Activated CD4-positive, alpha-beta T cell treated with anti-CD3 and anti-CD28 coated beads, Interleukin-2, amount 50 U/mL, for 1 hour (primary cell): Measurements from ENCODE around the gene KIAA0232.
"Not testable (repeated sequence)": the region's sequence is repeated elsewhere in the genome, so short reads cannot be mapped to it uniquely, and the experiment has no call there.

Source experiments
- DNase-seq: peaks from one replicate; pipeline ENCODE4 v3.0.0-alpha.2; 2020

The KIAA0232 gene

GRCh38 chr4:6782147-6782845 lies at the start of gene KIAA0232:
Gene KIAA0232, plus strand, starts transcription at chr4:6782727. Its CDS starts 41,727 bp downstream, at chr4:6824454.
- peak; percentile 86 for DNase-seq

- no peak for DNase-seq
Observed at GRCh38 chr4:6733358-6734164, 49.0 kb upstream of the KIAA0232 start.

DNA sequence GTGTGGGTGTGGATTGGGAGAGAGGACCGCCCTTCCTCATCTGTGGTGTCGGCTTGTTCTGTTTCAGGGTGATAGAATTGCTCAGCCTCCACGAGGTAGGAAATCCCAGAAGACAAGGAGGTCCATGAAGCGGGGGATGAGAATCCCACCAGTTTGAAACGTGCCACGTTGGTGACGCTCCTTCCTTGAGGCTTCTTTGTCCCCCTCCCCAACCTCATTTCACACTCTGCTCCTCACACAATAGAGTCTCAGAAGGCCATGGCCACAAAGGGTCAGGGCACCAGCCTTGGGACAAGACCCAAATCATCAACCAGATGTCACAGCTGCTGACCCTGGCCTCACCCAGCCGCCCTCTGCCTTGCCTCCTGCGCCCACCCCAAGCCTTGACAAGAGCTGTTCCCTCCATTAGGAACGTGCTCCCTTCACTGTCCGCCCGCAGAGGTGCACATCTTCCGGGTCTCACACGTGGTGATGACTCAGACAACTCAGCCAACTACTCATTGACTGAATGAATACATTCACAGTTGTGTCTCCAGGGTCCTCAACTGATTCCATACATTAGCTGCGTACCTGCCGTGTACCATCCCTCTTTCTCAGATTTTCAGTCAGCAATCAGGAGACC lies 48.3 kb upstream of the KIAA0232 start:
- no peak for DNase-seq

- DNase-seq, result no peak
Observed at GRCh38 chr4:6739920-6740319, 42.6 kb upstream of the KIAA0232 start.

- no peak for DNase-seq
Observed at GRCh38 chr4:6740347-6740746, 42.2 kb upstream of the KIAA0232 start.

DNA sequence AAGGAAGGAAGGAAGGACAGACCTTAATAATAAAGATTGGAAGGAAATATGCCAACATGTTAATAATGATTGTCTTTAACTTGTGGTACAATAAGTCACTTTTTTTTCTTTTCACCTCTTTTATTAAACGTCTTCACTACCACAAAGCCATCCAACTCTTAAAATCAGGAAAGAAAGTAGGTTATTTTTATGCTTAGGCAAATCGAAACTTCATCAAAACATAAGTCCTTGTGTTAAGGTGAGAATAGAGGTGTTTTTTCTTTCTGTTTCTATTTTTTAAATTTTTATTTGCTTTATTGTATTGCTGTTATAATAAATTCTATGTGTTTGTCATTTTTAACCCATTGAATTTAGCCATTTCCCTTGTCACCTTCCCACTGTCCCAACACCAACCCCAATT lies 40.0 kb upstream of the KIAA0232 start:
- no peak for DNase-seq

- no peak for DNase-seq
Observed at GRCh38 chr4:6742989-6743388, 39.5 kb upstream of the KIAA0232 start.

- no peak for DNase-seq
Observed at GRCh38 chr4:6746721-6747293, 35.7 kb upstream of the KIAA0232 start.

GRCh38 chr4:6747294-6748051 lies 35.1 kb upstream of the KIAA0232 start:
- no peak for DNase-seq

DNA sequence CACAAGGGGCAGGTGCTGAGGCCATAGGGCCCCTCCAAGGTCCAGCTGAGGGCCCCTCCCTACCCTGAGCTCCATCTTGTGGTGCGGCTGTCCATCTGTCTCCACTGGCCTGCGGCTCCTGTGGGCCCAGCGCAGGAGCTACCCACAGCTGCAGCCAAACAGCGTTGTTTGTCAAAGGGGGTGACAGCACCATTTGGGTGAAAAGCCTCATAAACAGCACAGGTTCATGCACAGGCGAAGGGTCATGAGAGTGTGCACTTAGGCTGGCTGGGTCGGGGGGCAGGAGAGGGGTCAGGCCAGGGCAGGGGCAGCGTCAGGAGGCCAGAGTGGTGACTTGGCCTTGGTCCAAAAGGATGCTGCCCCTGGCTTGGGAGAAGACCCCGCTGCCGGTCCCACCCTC lies 34.2 kb upstream of the KIAA0232 start:
- DNase-seq, result no peak

- no peak for DNase-seq
Observed at GRCh38 chr4:6749340-6750171, 33.0 kb upstream of the KIAA0232 start.

- no peak for DNase-seq
Observed at GRCh38 chr4:6750286-6751221, 32.0 kb upstream of the KIAA0232 start.

GRCh38 chr4:6751611-6752485 lies 30.7 kb upstream of the KIAA0232 start:
- DNase-seq, result no peak

DNA sequence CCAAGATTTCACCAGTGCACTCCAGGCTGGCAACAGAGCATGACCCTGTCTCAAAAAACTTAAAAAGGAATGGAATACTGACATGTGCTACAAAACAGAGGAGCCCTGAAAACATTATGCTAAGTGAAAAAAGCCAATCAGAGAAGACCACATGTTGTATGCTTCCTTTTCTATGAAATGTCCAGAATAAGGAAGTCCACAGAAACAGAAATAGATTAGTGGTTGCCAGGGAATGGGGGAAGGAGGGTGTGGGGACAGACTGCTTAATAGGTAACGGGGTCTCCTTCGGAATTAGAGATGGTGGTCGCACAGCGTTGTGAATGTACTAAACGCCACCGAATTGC lies 30.1 kb upstream of the KIAA0232 start:
- DNase-seq, result no peak

DNA sequence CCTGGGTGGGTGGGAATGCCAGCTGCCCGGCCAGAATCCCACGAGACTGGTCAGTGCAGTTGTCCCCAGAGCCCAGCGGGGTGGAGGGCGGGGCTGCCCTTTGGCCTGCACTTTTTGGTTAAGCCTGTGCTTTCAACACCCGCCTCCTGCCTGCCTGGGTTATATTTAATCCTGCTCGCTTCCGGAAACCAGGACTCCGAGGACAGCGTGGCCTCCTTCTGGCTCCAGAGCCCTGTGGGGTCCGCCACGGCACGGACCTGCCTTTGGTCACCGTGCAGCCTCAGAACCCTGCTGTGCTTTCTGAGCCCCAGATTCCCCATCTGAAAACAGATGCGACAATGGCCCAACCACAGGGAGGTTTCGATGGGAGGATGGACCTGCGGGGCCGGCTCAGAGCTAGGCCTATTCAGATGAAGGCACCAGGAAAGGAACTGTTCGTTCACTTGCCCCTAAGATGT lies 29.4 kb upstream of the KIAA0232 start:
- no peak for DNase-seq

DNA sequence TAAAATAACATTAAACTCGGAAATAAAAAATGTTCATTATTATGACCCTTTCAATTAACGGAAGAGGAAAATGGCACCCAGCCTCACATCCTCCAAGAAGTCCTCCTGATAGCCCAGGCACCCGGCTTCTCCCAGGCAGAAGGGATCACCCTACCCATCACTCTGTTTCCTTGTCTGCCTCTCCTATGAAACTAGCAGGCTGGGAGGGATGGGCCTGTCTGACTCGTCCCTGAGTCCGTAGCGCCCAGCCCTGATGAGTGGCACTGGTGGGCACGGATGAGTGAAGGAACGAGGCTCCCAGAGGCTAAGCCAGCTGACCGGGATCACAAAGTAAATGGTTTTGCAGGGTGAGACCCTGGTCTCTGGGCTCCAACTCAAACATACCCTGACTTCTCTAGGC lies 28.6 kb upstream of the KIAA0232 start:
- DNase-seq, result no peak

DNA sequence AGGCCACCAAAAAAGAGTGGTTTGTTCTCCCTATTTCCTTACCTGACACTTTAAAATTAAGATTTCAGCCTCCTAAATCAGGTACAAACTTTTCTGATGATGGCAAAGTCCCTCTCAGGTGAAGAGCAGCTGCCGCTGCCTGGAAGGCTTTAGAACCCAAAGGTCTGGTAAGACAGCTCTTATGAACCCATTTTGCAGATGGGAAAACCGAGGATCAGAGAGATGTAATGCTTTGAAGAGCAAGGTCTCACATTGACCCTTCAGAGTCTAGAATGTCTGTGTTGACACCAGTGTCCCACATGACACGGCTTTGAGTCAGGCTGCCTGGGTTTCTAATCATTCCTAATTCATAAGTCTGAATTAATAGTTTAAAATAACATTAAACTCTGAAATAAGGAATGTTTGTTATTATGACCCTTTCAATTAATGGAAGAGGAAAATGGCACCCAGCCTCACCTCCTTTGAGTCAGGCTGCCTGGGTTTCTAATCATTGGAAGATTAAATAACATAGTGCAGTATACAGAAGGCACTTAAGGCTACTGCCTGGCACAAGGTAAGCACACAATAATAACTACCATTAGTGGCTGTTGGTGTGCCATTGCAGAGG lies 27.9 kb upstream of the KIAA0232 start:
- DNase-seq, result no peak

GRCh38 chr4:6755088-6755753 lies 27.3 kb upstream of the KIAA0232 start:
- no peak for DNase-seq

DNA sequence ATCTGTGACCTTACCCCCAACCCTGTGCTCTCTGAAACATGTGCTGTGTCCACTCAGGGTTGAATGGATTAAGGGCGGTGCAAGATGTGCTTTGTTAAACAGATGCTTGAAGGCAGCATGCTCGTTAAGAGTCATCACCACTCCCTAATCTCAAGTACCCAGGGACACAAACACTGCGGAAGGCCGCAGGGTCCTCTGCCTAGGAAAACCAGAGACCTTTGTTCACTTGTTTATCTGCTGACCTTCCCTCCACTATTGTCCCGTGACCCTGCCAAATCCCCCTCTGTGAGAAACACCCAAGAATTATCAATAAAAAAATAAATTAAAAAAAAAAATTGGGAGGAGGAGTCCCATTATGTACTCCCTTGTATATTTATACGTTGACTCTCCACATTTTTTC lies 26.2 kb upstream of the KIAA0232 start:
- DNase-seq, result not testable (repeated sequence)
